Gastroesophageal sphincter (tissue), 4 donors: Measurements from ENCODE around the gene ODAD3. TPM values are rescaled to one million over a fixed set of nuclear protein-coding genes. Genes with fewer than 3 reads are reported as not detected.

Source experiments
- ATAC-seq: fragments of 150-250 bp; one replicate; pipeline ENCODE4 v1.9.1; 2016; ENCODE audit warnings: mild to moderate bottlenecking, moderate library complexity
- H3K27ac ChIP-seq, 4 donors: fragments of 200-600 bp; sonication (generic) in 3 of 4; 1 replicate in 3 of 4; 2 replicates in 1 of 4; pipeline ENCODE4 v1.5.1; 2016 to 2019
- H3K27me3 ChIP-seq: fragments of 200-600 bp; sonication (generic); one replicate; pipeline ENCODE4 v1.5.1; 2019
- H3K36me3 ChIP-seq, 2 donors: fragments of 200-600 bp; sonication (generic); one replicate each; pipeline ENCODE4 v1.5.1; 2019; ENCODE audit warnings: control low read depth in 1 of 2
- H3K4me1 ChIP-seq, 3 donors: fragments of 200-600 bp; sonication (generic); 1 replicate in 2 of 3; 2 replicates in 1 of 3; pipeline ENCODE4 v1.5.1; 2016 to 2019; ENCODE audit warnings: control low read depth in 2 of 3
- H3K4me3 ChIP-seq, 2 donors: fragments of 200-600 bp; sonication (generic); one replicate each; pipeline ENCODE4 v1.5.1; 2019; ENCODE audit warnings: mild to moderate bottlenecking in 1 of 2, moderate library complexity in 1 of 2
- H3K9me3 ChIP-seq, 3 donors: fragments of 200-600 bp; sonication (generic); one replicate each; pipeline ENCODE4 v1.5.1; 2017 to 2019; ENCODE audit warnings: control low read depth in 2 of 3
- CTCF ChIP-seq, 4 experiments: fragments of 200-600 bp in 2 of 4; fragments of 450-650 bp in 2 of 4; sonication (generic) in 1 of 4; IDR thresholded peaks; one replicate each; pipeline ENCODE4 v1.5.1; 2017 to 2019; ENCODE audit warnings: antibody characterized with exemption in 4 of 4, mild to moderate bottlenecking in 2 of 4, moderate library complexity in 2 of 4
- EP300 ChIP-seq: sonication (generic); formaldehyde crosslinking; IDR thresholded peaks from one replicate; pipeline ENCODE4 v1.6.1; 2017; ENCODE audit warnings: antibody characterized with exemption, mild to moderate bottlenecking
- POLR2A ChIP-seq, 2 donors: fragments of 450-650 bp; IDR thresholded peaks; one replicate each; pipeline ENCODE4 v1.6.1; 2017; ENCODE audit warnings: antibody characterized with exemption in 2 of 2, mild to moderate bottlenecking in 2 of 2, moderate library complexity in 1 of 2
- POLR2AphosphoS5 ChIP-seq: sonication (generic); formaldehyde crosslinking; IDR thresholded peaks from one replicate; pipeline ENCODE4 v1.6.1; 2017; ENCODE audit warnings: antibody characterized with exemption
- WGBS, 2 donors: methylation state at CpG; one replicate each; pipeline ENCODE4 v1.1.5; 2018; ENCODE audit warnings: low coverage in 1 of 2; 5-methylcytosine and 5-hydroxymethylcytosine counted together
- total RNA-seq, 4 donors: library from RNA; depleted of rRNA; stranded (reverse); fragments of >200 nt; gene quantifications; one replicate each; pipeline ENCODE4 v1.1.0, GENCODE V29; 2016

The ODAD3 gene
- total RNA-seq, 4 donors from 2014 or later = 0.27 to 1.4 TPM; not detected in 2

GRCh38 chr19:11448923-11449554 is 14.1 kb upstream of the ODAD3 start:
- ATAC-seq = no peak
- H3K9me3 ChIP-seq = no peaks in the 10 kb centered on the region
- no peak for TF ChIP-seq CTCF (IDR thresholded peaks at IDR 0.05)
- no peak for TF ChIP-seq POLR2A (IDR thresholded peaks at IDR 0.05)
- TF ChIP-seq POLR2AphosphoS5 = no peak
- TF ChIP-seq EP300 = no peak
- H3K4me1 ChIP-seq = peaks cover 0 to 4% (median 0%) of the 10 kb centered on the region in 3 donors
- 74 to 95% methylated on average over 4 to 14 of the region's 31 CpGs for WGBS, 2 donors
- H3K27me3 ChIP-seq = peaks cover 21% of the 10 kb centered on the region
- no peak overlapping the region for H3K27ac ChIP-seq
- no peak overlapping the region for H3K4me3 ChIP-seq
- H3K36me3 ChIP-seq = peaks cover 0 to 71% of the 10 kb centered on the region in 2 donors

DNA sequence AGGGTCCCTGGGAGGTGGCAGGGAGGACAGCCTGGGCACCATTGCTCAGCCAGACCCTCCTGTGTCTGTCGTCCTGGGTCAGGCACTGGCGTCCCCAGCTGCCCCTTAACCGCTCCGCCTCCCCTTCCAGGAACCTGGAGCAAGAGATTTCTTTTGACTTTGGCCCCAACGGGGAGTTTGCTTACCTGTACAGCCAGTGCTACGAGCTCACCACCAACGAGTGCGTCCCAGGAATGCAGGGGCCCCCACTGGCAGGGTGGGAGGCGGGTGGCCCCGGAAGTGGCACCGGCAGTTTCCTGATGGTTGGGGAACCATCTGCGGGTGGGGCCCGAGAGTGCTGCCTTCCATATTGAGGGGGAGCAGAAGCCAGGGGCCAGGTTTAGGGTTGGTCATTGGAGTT is 13.5 kb upstream of the ODAD3 start:
- WGBS, 2 donors = 80% methylated on average over 1 of the region's 13 CpGs; no CpG with 5 or more reads in 1 of the 2 donors
- peaks cover 0 to 4% (median 0%) of the 10 kb centered on the region in 3 donors for H3K4me1 ChIP-seq
- no peaks in the 10 kb centered on the region for H3K9me3 ChIP-seq
- no peak for TF ChIP-seq POLR2AphosphoS5
- TF ChIP-seq EP300 = no peak
- no peak for TF ChIP-seq CTCF (IDR thresholded peaks at IDR 0.05)
- TF ChIP-seq POLR2A (IDR thresholded peaks at IDR 0.05) = no peak
- no peak for ATAC-seq
- H3K27ac ChIP-seq = no peak overlapping the region
- H3K4me3 ChIP-seq = no peak overlapping the region
- H3K27me3 ChIP-seq = peaks cover 15% of the 10 kb centered on the region
- peaks cover 0 to 77% of the 10 kb centered on the region in 2 donors for H3K36me3 ChIP-seq

GRCh38 chr19:11447347-11448262 is 12.7 kb upstream of the ODAD3 start:
- peaks cover 0 to 85% of the 10 kb centered on the region in 2 donors for H3K36me3 ChIP-seq

GRCh38 chr19:11446652-11447301 is 11.9 kb upstream of the ODAD3 start:
- Histone ChIP-seq H3K36me3 (peaks cover 0 to 93% of the 10 kb centered on the region in 2 donors), H3K27me3 (peaks cover 5% of the 10 kb centered on the region), H3K4me3 (no peak overlapping the region), H3K27ac (peak overlapping the region in 1 of 4 donors; percentile 27), H3K4me1 (peaks cover 0 to 4% (median 0%) of the 10 kb centered on the region in 3 donors), H3K9me3 (no peaks in the 10 kb centered on the region)
- peak in 3 of 4 experiments; percentile 73 to 88 (median 75) for TF ChIP-seq CTCF (IDR thresholded peaks at IDR 0.05)
- TF ChIP-seq POLR2A (IDR thresholded peaks at IDR 0.05) = no peak
- 48 to 57% methylated on average over 3 to 5 of the region's 23 CpGs for WGBS, 2 donors
- ATAC-seq = peak; percentile 72

More at GRCh38 chr19:11447347-11448262, 12.7 kb upstream of the ODAD3 start:
- peaks cover 0 to 4% (median 0%) of the 10 kb centered on the region in 3 donors for H3K4me1 ChIP-seq
- WGBS, 2 donors = 77% methylated on average over 5 of the region's 35 CpGs; no CpG with 5 or more reads in 1 of the 2 donors
- ATAC-seq = no peak
- no peaks in the 10 kb centered on the region for H3K9me3 ChIP-seq
- H3K27me3 ChIP-seq = peaks cover 7% of the 10 kb centered on the region
- TF ChIP-seq POLR2A (IDR thresholded peaks at IDR 0.05) (no peak), EP300 (no peak), POLR2AphosphoS5 (no peak), CTCF (IDR thresholded peaks at IDR 0.05) (no peak)
- no peak overlapping the region for H3K4me3 ChIP-seq
- no peak overlapping the region for H3K27ac ChIP-seq
